HG02759 (cell line): Measurements from ENCODE around the gene BCAR3.

ENCODE experiments used
- ATAC-seq: cut with Tn5 transposase; IDR thresholded peaks from one replicate; pipeline ENCODE4 v1.9.1; 2021; ENCODE audit warnings: mild to moderate bottlenecking, moderate library complexity; ENCODE audit not compliant: unreplicated experiment

Gene BCAR3

GRCh38 chr1:93581917-93582850, 99.5 kb downstream of the BCAR3 start:
- no peak for ATAC-seq

- no peak for ATAC-seq
These were observed 101.7 kb downstream of the BCAR3 start for GRCh38 chr1:93579891-93580290.

GRCh38 chr1:93578911-93579825, 102.5 kb downstream of the BCAR3 start:
- ATAC-seq: no peak

GRCh38 chr1:93578433-93578830, 103.2 kb downstream of the BCAR3 start:
- no peak for ATAC-seq

DNA sequence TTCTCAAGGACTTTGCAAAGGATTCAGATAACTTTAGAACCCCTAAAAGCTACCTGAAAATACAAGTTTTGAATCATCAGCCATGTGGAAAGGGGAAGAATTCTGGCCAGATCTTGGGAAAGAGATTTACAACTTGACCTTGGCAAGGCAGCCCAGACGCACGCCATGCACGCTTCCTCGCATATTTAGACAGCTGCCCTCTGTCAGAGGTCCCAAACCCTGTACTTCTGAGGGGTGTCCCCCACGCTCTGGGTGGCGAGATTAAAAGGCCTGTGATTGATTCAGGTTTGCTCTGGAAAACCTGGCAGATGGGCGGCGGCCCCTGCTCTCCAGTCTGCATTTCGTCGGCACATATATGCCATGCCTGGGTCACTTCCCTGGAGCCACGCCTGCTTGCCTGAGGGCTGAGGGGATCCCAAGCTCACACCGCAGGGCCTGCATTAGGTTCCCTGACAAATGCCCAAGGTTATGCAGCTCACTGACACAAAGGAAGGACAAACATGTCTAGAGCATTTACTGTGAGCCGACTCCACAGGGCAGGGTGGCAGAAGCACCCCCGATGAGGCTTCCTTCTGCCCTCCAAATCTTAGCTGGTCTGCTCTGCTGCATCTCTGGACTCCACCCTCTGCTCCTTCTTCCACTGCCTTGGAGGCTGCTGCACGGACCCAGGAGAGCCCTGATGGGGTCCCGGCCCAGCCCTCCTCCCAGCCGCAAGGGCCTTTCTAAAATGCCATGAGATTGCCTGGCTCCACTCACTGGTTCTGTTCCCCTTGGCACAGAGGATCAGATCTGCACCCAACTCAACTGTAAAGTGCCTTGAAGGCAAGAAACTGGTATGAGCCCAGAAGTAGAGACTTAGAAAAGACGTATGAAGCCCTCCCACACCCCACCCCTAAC, 103.9 kb downstream of the BCAR3 start:
- ATAC-seq: no peak

DNA sequence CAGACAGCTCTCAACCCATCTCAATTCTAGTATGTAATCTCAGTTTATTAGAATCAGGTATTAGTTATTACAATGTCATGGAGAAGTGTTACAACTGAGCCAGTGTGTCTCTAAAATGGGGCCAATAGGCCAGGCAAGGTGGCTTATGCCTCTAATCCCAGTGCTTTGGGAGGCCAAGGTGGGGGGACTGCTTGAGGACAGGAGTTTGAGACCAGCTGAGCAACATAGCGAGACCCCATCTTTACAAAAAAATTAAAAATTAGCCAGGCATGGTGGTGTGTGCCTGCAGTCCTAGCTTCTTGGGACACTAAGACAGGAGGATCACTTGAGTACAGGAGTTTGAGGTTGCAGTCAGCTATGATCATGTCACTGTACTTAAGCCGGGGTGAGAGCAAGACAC, 104.9 kb downstream of the BCAR3 start:
- no peak for ATAC-seq

GRCh38 chr1:93576346-93576745, 105.3 kb downstream of the BCAR3 start:
- no peak for ATAC-seq

GRCh38 chr1:93575621-93576284, 105.9 kb downstream of the BCAR3 start:
- no peak for ATAC-seq

- no peak for ATAC-seq
These were observed 106.6 kb downstream of the BCAR3 start for GRCh38 chr1:93574991-93575390.

- no peak for ATAC-seq
These were observed 107.1 kb downstream of the BCAR3 start for GRCh38 chr1:93574511-93574910.

- no peak for ATAC-seq
These were observed 107.6 kb downstream of the BCAR3 start for GRCh38 chr1:93573940-93574469.

DNA sequence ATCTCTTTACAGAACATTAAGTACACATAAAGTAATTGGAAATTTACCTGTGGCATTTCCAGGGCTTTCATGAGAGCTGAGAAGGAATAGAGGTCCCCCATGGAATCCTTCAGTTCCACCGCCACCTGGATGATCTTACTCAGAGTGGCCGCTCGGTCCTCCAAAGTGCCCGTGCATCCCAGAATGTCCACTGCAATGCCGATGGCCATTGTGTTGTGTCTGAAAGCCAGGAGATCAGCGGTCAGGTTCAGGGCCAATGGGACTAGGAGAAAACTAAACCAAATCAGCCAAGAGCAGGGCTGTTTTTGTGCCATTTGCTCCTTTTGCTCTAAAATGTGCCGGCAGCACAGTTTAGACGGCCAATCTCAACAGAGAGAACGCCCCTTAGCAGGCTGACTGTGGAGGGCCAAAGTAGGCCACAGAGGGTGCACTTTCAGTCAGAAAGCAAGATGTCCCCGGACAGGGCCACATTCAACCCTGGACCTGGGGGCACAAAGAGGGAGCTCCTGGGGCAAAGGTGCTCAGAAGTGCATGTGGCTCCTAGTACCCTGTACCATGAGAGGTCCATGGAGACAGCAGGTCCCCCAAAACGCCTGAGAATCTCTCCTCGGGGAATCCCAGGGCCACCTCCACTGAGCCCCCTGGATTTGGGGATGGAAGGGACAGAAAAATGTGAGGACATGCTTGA, 109.9 kb downstream of the BCAR3 start:
- ATAC-seq: no peak

- ATAC-seq: no peak
These were observed 112.1 kb downstream of the BCAR3 start for GRCh38 chr1:93569489-93569888.

DNA sequence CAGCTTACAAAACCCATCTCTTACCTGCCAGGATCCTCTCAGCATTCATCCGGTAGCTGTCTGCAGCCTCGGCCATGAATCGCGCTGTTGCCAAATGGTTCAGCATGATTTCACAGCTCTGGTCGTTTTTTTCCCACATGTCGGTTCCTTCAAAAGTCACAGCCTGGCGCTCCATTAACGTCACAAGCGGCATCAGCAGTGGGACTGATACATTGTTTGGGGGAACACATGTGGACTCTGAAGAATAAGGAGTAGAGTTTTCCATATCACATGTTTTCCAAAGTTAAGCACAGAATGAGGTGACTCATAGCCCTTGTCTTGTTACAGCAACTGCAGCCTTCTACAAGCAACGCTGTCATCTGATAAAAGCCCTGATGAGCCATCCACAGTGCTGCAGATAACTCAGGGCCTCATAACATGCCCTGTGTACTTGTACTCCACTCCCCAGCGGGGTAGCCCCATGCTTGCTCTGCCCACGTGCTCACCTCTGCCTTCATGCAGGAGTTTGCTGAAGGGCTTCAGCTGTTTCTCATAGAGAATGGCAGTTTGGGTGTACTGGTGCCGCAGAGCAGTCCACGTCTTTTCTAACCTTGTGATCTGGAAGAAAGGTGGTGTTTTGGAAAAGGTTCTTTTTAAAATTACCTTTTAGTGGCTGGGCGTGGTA, 114.2 kb downstream of the BCAR3 start:
- no peak for ATAC-seq

DNA sequence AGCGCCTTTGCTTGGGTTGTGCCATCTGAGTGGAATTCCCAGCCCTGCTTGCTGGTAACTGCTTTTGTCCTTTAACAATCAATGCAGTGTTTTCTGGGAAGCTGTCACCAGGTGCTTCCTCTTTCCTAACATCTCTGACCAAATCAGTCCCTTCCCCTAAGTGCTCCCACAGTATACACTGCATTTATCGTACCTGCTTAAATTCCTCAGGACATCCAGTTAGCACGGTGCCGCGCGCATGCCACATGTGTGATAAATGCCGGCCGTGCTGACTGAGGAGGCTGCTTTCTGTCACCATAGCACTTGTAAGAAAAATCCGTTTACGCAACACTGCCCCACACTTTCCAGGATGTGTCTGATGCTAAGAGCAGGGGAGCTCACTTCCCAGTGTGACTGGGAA, 115.4 kb downstream of the BCAR3 start:
- ATAC-seq: no peak

DNA sequence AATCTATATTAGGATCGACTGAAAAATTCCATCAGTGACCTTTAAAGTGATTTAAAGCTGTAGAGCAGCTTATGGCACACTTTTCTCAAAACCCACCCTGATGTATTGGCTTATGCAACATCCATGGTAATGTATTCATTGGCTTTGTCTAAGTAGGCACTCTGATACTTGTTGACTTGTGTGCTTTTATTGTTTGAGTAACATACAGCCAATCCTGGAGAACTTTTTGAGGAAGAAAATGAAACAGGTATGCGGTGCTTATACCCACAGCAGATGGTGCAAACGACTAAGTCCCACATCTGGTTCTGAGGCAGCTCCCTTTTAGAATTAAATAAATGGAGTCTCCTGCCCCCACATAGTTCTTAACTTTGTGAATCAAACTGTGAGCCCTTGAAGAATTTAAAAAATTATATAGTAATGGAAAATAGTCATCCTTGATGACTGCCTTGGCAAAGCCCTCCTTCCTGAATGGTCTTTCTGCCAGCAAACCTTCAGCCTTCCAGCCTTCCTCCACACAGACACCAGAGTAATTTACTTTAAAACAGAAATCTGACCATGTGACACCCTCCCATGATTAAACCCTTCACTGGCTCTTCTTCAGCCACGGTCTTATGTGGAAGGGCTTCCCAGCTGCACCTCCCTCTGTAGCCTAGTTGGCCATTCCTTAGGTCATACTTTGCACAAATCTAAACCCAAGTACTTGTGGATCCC, 116.0 kb downstream of the BCAR3 start:
- ATAC-seq: no peak

- ATAC-seq: no peak
These were observed 121.9 kb downstream of the BCAR3 start for GRCh38 chr1:93559695-93560094.

DNA sequence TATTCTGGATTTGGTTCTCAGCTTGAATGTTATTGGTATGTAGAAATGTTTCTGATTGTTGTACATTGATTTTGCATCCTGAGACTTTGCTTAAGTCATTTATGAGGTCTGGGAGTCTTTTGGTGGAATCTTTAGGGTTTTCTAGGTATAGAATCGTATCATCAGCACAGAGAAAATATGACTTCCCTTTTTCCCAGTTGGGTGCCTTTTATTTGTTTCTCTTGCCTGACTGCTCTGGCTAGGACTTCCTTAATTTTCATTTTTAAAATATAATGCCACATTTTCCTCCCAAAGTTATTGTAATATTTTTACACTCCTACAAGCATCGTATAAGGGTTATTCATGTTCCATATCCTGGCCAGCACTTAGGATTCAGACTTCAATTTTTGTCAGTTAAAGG, 122.6 kb downstream of the BCAR3 start:
- no peak for ATAC-seq
